GM12878 (cell line): Measurements from ENCODE around the gene WDFY1. TPM values are rescaled to one million over a fixed set of nuclear protein-coding genes. Genes with fewer than 3 reads are reported as not detected.

Source experiments
- BCL11A ChIP-seq: IDR thresholded peaks from 2 replicates; pipeline ENCODE4 v1.6.1; 2011; ENCODE audit warnings: low read depth, low read length
- CHD1 ChIP-seq: IDR thresholded peaks from 2 replicates; pipeline ENCODE4 v1.6.1; 2012; ENCODE audit warnings: low read depth, low read length, improper control_type of control experiment
- CHD2 ChIP-seq: IDR thresholded peaks from 2 replicates; pipeline ENCODE4 v1.6.1; 2011; ENCODE audit warnings: low read depth, low read length, improper control_type of control experiment, borderline replicate concordance
- E2F4 ChIP-seq: IDR thresholded peaks from 2 replicates; pipeline ENCODE4 v1.6.1; 2012; ENCODE audit warnings: low read depth, low read length, improper control_type of control experiment
- GABPA ChIP-seq: IDR thresholded peaks from 2 replicates; pipeline ENCODE4 v1.6.1; 2014; ENCODE audit warnings: antibody characterized with exemption, low read depth, mild to moderate bottlenecking, inconsistent platforms
- IRF5 ChIP-seq: fragments of 450-650 bp; IDR thresholded peaks from 2 replicates; pipeline ENCODE4 v1.6.1; 2017; ENCODE audit warnings: borderline replicate concordance
- JUNB ChIP-seq: IDR thresholded peaks from 2 replicates; pipeline ENCODE4 v1.6.1; 2016; ENCODE audit warnings: antibody characterized with exemption, mild to moderate bottlenecking
- KAT2A ChIP-seq: conservative IDR thresholded peaks from 2 replicates; pipeline ENCODE4 v1.6.1; 2011; ENCODE audit warnings: low read depth, low read length; ENCODE audit not compliant: control insufficient read depth
- KLF5 ChIP-seq: fragments of 450-650 bp; IDR thresholded peaks from 2 replicates; pipeline ENCODE4 v1.6.1; 2014; ENCODE audit warnings: mild to moderate bottlenecking; ENCODE audit not compliant: partially characterized antibody
- MTA2 ChIP-seq: fragments of 450-650 bp; IDR thresholded peaks from 2 replicates; pipeline ENCODE4 v1.6.1; 2016; ENCODE audit warnings: low read depth, mild to moderate bottlenecking, moderate library complexity
- MXI1 ChIP-seq: fragments of 150-350 bp; IDR thresholded peaks from 2 replicates; pipeline ENCODE4 v1.6.1; 2011; ENCODE audit warnings: low read depth, mild to moderate bottlenecking, inconsistent platforms, low read length, improper control_type of control experiment
- NFXL1 ChIP-seq: fragments of 450-650 bp; IDR thresholded peaks from 2 replicates; pipeline ENCODE4 v1.6.1; 2017; ENCODE audit warnings: antibody characterized with exemption, mild to moderate bottlenecking, borderline replicate concordance
- NR2C1 ChIP-seq: fragments of 450-650 bp; IDR thresholded peaks from 2 replicates; pipeline ENCODE4 v1.6.1; 2017; ENCODE audit warnings: antibody characterized with exemption, mild to moderate bottlenecking, moderate library complexity
- NRF1 ChIP-seq: conservative IDR thresholded peaks from 2 replicates; pipeline ENCODE4 v1.6.1; 2011; ENCODE audit warnings: mild to moderate bottlenecking, low read depth, low read length, improper control_type of control experiment
- POLR2AphosphoS2 ChIP-seq: IDR thresholded peaks from 2 replicates; pipeline ENCODE4 v1.6.1; 2011; ENCODE audit warnings: low read depth, mild to moderate bottlenecking, low read length, improper control_type of control experiment, moderate library complexity
- RBBP5 ChIP-seq: fragments of 200-600 bp; sonication (generic); conservative IDR thresholded peaks from 2 replicates; pipeline ENCODE4 v1.6.1; 2016
- SREBF2 ChIP-seq: IDR thresholded peaks from 2 replicates; pipeline ENCODE4 v1.6.1; 2012; ENCODE audit warnings: mild to moderate bottlenecking, low read length
- STAT1 ChIP-seq: fragments of 450-650 bp; conservative IDR thresholded peaks from 2 replicates; pipeline ENCODE4 v1.6.1; 2014; ENCODE audit warnings: antibody characterized with exemption, mild to moderate bottlenecking
- TCF3 ChIP-seq: IDR thresholded peaks from 2 replicates; pipeline ENCODE4 v1.6.1; 2012; ENCODE audit warnings: low read depth, mild to moderate bottlenecking, low read length, borderline replicate concordance; ENCODE audit not compliant: insufficient read depth
- ZBTB33 ChIP-seq: fragments of 450-650 bp; IDR thresholded peaks from 2 replicates; pipeline ENCODE4 v1.6.1; 2017; ENCODE audit warnings: mild to moderate bottlenecking
- ZNF687 ChIP-seq: fragments of 450-650 bp; IDR thresholded peaks from 2 replicates; pipeline ENCODE4 v1.6.1; 2017; ENCODE audit warnings: mild to moderate bottlenecking, moderate library complexity
- polyA plus RNA-seq, 11 experiments: library from polyadenylated mRNA; depleted of rRNA in 4 of 11; unstranded in 6 of 11; stranded (reverse) in 5 of 11; fragments of >200 nt; fragmentation: Nextera tagmentation in 4 of 11; fragmentation: Illumina TruSeq in 1 of 11; extraction: Ambion mirVana in 4 of 11; extraction: Trizol in 1 of 11; gene quantifications; 1 replicate in 1 of 11; 2 replicates in 10 of 11; pipeline versions ENCODE4 v1.2.1 to v1.2.3, GENCODE V29; 2011 to 2016; ENCODE audit warnings: inconsistent platforms in 2 of 11, missing spikeins in 2 of 11, low read depth in 1 of 11
- total RNA-seq, 4 experiments: library from RNA; depleted of rRNA in 3 of 4; stranded (reverse); fragments of >200 nt in 3 of 4; fragmentation: Illumina TruSeq in 1 of 4; extraction: Trizol in 1 of 4; gene quantifications; 2 replicates each; pipeline versions ENCODE4 v1.2.1 to v1.2.3, GENCODE V29; 2013 to 2021

The WDFY1 gene
- total and polyA plus RNA-seq, 10 of the 15 experiments (the other 5 are each of a cell fraction or from before 2014, with no cell fraction given): 2.9 to 28.1 (median 13.1) TPM

GRCh38 chr2:223957092-223957851 lies 12.1 kb upstream of the WDFY1 start, which contains the start of gene MRPL44 (continued):
- TF ChIP-seq TCF3: 0 out of 2 replicates have a peak, but pooled peaks have one; percentile 52
- TF ChIP-seq MXI1: peak; percentile 91
- TF ChIP-seq STAT1: peak; percentile 94; the same call in 1 of the 2 replicates
- TF ChIP-seq NFXL1: no peak
- TF ChIP-seq E2F4: no peak
- peak; percentile 78; the same call in 1 of the 2 replicates for TF ChIP-seq POLR2AphosphoS2
- TF ChIP-seq IRF5: 0 out of 2 replicates have a peak, but pooled peaks have one; percentile 7
- no peak for TF ChIP-seq KAT2A
- TF ChIP-seq CHD2: peak; percentile 83
- TF ChIP-seq CHD1: no peak; the same call in 1 of the 2 replicates
- TF ChIP-seq ZNF687: peak; percentile 56; the same call in 1 of the 2 replicates
- TF ChIP-seq NRF1: peak; percentile 37
- TF ChIP-seq JUNB: no peak
- TF ChIP-seq NR2C1: peak; percentile 78
- peak; percentile 99 for TF ChIP-seq GABPA
- TF ChIP-seq KLF5: peak; percentile 90
- peak; percentile 32; the same call in 1 of the 2 replicates for TF ChIP-seq MTA2
- peak; percentile 39; the same call in 1 of the 2 replicates for TF ChIP-seq BCL11A
- peak; percentile 63; the same call in 1 of the 2 replicates for TF ChIP-seq SREBF2
- peak; percentile 90 for TF ChIP-seq RBBP5
- TF ChIP-seq ZBTB33: peak; percentile 52; the same call in 1 of the 2 replicates
